Right lobe of liver (tissue), 4 donors: ENCODE results near the gene JDP2.

Source experiments
- POLR2A ChIP-seq: fragments of 450-650 bp; IDR thresholded peaks from one replicate; pipeline ENCODE4 v1.6.1; 2017; ENCODE audit warnings: antibody characterized with exemption, mild to moderate bottlenecking
- TF ChIP-seq, protein P1 (sequence below), 4 donors: fragments of 200-600 bp in 3 of 4; fragments of 450-650 bp in 1 of 4; IDR thresholded peaks; one replicate each; pipeline versions ENCODE4 v1.5.1 to v1.8.0; 2016 to 2022; ENCODE audit warnings: antibody characterized with exemption in 4 of 4, mild to moderate bottlenecking in 2 of 4
- donor health status: DM: no; HTN: no; CAD: no.
- donor health status: DM: no; HTN: no; CAD: no.
- donor health status: DM: no; HTN: yes; CAD: no.

GRCh38 chr14:75442642-75443041 lies 14.8 kb downstream of the JDP2 start:
- no peak for TF ChIP-seq POLR2A
- TF ChIP-seq, protein P1, sequence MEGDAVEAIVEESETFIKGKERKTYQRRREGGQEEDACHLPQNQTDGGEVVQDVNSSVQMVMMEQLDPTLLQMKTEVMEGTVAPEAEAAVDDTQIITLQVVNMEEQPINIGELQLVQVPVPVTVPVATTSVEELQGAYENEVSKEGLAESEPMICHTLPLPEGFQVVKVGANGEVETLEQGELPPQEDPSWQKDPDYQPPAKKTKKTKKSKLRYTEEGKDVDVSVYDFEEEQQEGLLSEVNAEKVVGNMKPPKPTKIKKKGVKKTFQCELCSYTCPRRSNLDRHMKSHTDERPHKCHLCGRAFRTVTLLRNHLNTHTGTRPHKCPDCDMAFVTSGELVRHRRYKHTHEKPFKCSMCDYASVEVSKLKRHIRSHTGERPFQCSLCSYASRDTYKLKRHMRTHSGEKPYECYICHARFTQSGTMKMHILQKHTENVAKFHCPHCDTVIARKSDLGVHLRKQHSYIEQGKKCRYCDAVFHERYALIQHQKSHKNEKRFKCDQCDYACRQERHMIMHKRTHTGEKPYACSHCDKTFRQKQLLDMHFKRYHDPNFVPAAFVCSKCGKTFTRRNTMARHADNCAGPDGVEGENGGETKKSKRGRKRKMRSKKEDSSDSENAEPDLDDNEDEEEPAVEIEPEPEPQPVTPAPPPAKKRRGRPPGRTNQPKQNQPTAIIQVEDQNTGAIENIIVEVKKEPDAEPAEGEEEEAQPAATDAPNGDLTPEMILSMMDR (IDR thresholded peaks at IDR 0.05), result no peak
